ENCODE measurements around the gene LUZP2. TPM values are rescaled to one million over a fixed set of nuclear protein-coding genes. Genes with fewer than 3 reads are reported as not detected.

The LUZP2 gene
- polyA plus RNA-seq, 1 of the 3 experiments (the other 2 are of a cell fraction): 0.03 TPM

DNA sequence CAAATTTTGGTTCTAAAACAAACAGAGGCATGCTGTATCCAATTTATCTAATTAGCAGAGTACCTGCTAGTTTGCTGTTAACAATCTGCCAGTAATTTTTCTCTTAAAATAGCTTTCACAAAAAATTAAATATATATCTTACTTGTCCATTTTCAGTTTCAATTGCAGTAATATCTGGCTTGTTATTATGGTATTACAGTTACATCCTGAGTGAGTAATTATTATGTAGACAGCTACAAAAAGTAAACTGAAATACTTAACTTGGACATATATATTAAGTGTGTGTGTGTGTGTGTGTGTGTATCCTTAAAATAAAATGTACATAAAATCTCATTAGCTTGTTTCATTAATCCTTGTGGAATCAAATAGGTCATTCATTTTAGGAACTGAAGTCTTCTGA lies 148.7 kb downstream of the LUZP2 start:
- no peak overlapping the region for H3K27ac ChIP-seq (ENCODE audit: low read depth in 2 of 2, low read length in 1 of 2)
- H4K20me1 ChIP-seq (ENCODE audit: insufficient read depth): no peaks in the 10 kb centered on the region
- H3K27me3 ChIP-seq (ENCODE audit: insufficient read depth): no peaks in the 10 kb centered on the region
- no peak overlapping the region for H3K9ac ChIP-seq
- ChIA-PET POLR2A (no interaction called here), CTCF (no interaction called here)
- no peak overlapping the region for H3K4me2 ChIP-seq
- no peaks in the 10 kb centered on the region; the same call in 1 of the 2 replicates for H3K9me3 ChIP-seq
- no peaks in the 10 kb centered on the region for H3K4me1 ChIP-seq (ENCODE audit: control insufficient read depth in 1 of 2, insufficient read depth in 2 of 2, low read depth in 1 of 2, low read length in 1 of 2)
- no peaks in the 10 kb centered on the region for H3F3A ChIP-seq (replicated peaks; ENCODE audit: insufficient read depth)
- no peaks in the 10 kb centered on the region for H3K36me3 ChIP-seq (replicated peaks in 1 of 2; ENCODE audit: control insufficient read depth in 1 of 2, insufficient read depth in 2 of 2, low read length in 1 of 2)
- TF ChIP-seq FOXJ3 (CRISPR knock-in tag; IDR thresholded peaks at IDR 0.05): no peak
- no peak for TF ChIP-seq FOSL2 (IDR thresholded peaks at IDR 0.05; ENCODE audit: borderline replicate concordance, low read depth)
- no peak for TF ChIP-seq USF1 (IDR thresholded peaks at IDR 0.05; ENCODE audit: borderline replicate concordance, low read depth)
- no peak for TF ChIP-seq MEF2A (IDR thresholded peaks at IDR 0.05; ENCODE audit: borderline replicate concordance, low read depth)
- TF ChIP-seq RFX5 (IDR thresholded peaks at IDR 0.05; ENCODE audit: low read length): no peak
- no peak for TF ChIP-seq FOXM1 (IDR thresholded peaks at IDR 0.05; ENCODE audit: low read depth)
- TF ChIP-seq POLR2AphosphoS5 (IDR thresholded peaks at IDR 0.05; ENCODE audit: low read depth, low read length): no peak
- TF ChIP-seq EZH2phosphoT487 (IDR thresholded peaks at IDR 0.05; ENCODE audit: borderline replicate concordance, low read depth): no peak
- no peak for TF ChIP-seq PBX3 (IDR thresholded peaks at IDR 0.05)
- TF ChIP-seq, protein P1, sequence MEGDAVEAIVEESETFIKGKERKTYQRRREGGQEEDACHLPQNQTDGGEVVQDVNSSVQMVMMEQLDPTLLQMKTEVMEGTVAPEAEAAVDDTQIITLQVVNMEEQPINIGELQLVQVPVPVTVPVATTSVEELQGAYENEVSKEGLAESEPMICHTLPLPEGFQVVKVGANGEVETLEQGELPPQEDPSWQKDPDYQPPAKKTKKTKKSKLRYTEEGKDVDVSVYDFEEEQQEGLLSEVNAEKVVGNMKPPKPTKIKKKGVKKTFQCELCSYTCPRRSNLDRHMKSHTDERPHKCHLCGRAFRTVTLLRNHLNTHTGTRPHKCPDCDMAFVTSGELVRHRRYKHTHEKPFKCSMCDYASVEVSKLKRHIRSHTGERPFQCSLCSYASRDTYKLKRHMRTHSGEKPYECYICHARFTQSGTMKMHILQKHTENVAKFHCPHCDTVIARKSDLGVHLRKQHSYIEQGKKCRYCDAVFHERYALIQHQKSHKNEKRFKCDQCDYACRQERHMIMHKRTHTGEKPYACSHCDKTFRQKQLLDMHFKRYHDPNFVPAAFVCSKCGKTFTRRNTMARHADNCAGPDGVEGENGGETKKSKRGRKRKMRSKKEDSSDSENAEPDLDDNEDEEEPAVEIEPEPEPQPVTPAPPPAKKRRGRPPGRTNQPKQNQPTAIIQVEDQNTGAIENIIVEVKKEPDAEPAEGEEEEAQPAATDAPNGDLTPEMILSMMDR (IDR thresholded peaks at IDR 0.05): no peak
- H3K9me2 ChIP-seq: no peaks in the 10 kb centered on the region
- H3K79me2 ChIP-seq (ENCODE audit: insufficient read depth): no peaks in the 10 kb centered on the region
- no peak overlapping the region for H3K4me3 ChIP-seq (ENCODE audit: low read depth in 2 of 2, low read length in 1 of 2)
- no peak overlapping the region for H2AFZ ChIP-seq (ENCODE audit: low read depth)
- no peak for DNase-seq

GRCh38 chr11:24651873-24652272 lies 155.0 kb downstream of the LUZP2 start:
- Histone ChIP-seq H3K4me3 (ENCODE audit: low read depth in 2 of 2, low read length in 1 of 2) (no peak overlapping the region), H3K9me3 (no peaks in the 10 kb centered on the region), H3K36me3 (replicated peaks in 1 of 2; ENCODE audit: control insufficient read depth in 1 of 2, insufficient read depth in 2 of 2, low read length in 1 of 2) (no peaks in the 10 kb centered on the region), H2AFZ (ENCODE audit: low read depth) (no peak overlapping the region), H3K9me2 (no peaks in the 10 kb centered on the region), H4K20me1 (ENCODE audit: insufficient read depth) (no peaks in the 10 kb centered on the region), H3K27me3 (ENCODE audit: insufficient read depth) (no peaks in the 10 kb centered on the region), H3K4me1 (ENCODE audit: control insufficient read depth in 1 of 2, insufficient read depth in 2 of 2, low read depth in 1 of 2, low read length in 1 of 2) (no peaks in the 10 kb centered on the region), H3K79me2 (ENCODE audit: insufficient read depth) (no peaks in the 10 kb centered on the region), H3F3A (replicated peaks; ENCODE audit: insufficient read depth) (no peaks in the 10 kb centered on the region), H3K27ac (ENCODE audit: low read depth in 2 of 2, low read length in 1 of 2) (no peak overlapping the region), H3K9ac (no peak overlapping the region), H3K4me2 (no peak overlapping the region)
- POLR2A ChIA-PET: no interaction called here
- 78% methylated on average over 2 of the region's 2 CpGs for WGBS (ENCODE audit: low lambda C conversion rate)
- CTCF ChIA-PET: no interaction called here
- no peak for DNase-seq
- TF ChIP-seq RAD21 (IDR thresholded peaks at IDR 0.05; ENCODE audit: low read length) (no peak), NFIC (IDR thresholded peaks at IDR 0.05; ENCODE audit: borderline replicate concordance) (no peak), CHD2 (IDR thresholded peaks at IDR 0.05; ENCODE audit: low read length, partially characterized antibody) (no peak)

Data from SK-N-SH (cell line).